H9 (cell line): Measurements from ENCODE around the gene SLCO3A1. TPM values are rescaled to one million over a fixed set of nuclear protein-coding genes. Genes with fewer than 3 reads are reported as not detected.

ENCODE experiments used
- DNase-seq: peaks from one replicate; pipeline ENCODE4 v3.0.0-alpha.2; 2017
- H2AFZ ChIP-seq: one replicate; pipeline ENCODE4 v1.6.1; 2013; ENCODE audit warnings: mild to moderate bottlenecking, low read length, control low read depth, moderate library complexity
- H2AK5ac ChIP-seq: 2 replicates; pipeline ENCODE4 v1.6.1; 2013; ENCODE audit warnings: low read length, control low read depth, mixed read lengths; ENCODE audit not compliant: insufficient read length
- H2BK120ac ChIP-seq: one replicate; pipeline ENCODE4 v1.6.1; 2013; ENCODE audit warnings: low read depth, mild to moderate bottlenecking, low read length, control low read depth, inconsistent platforms; ENCODE audit not compliant: poor library complexity, severe bottlenecking
- H2BK12ac ChIP-seq: 2 replicates; pipeline ENCODE4 v1.6.1; 2013; ENCODE audit warnings: low read length, control low read depth, mixed read lengths, low read depth; ENCODE audit not compliant: insufficient read length
- H2BK15ac ChIP-seq: 2 replicates; pipeline ENCODE4 v1.6.1; 2013; ENCODE audit warnings: low read depth, low read length, control low read depth
- H2BK20ac ChIP-seq: one replicate; pipeline ENCODE4 v1.6.1; 2013; ENCODE audit warnings: low read depth, mild to moderate bottlenecking, low read length, control low read depth, inconsistent platforms; ENCODE audit not compliant: poor library complexity, severe bottlenecking
- H2BK5ac ChIP-seq: 2 replicates; pipeline ENCODE4 v1.6.1; 2013; ENCODE audit warnings: low read length, control low read depth, mixed read lengths; ENCODE audit not compliant: insufficient read length
- H3K14ac ChIP-seq: 2 replicates; pipeline ENCODE4 v1.6.1; 2013; ENCODE audit warnings: low read length, control low read depth; ENCODE audit not compliant: insufficient read depth
- H3K18ac ChIP-seq: 2 replicates; pipeline ENCODE4 v1.6.1; 2013; ENCODE audit warnings: low read depth, mild to moderate bottlenecking, mixed read lengths, low read length, control low read depth; ENCODE audit not compliant: insufficient read length
- H3K23ac ChIP-seq: 2 replicates; pipeline ENCODE4 v1.6.1; 2013; ENCODE audit warnings: low read length, control low read depth, mixed read lengths, low read depth; ENCODE audit not compliant: insufficient read length
- H3K23me2 ChIP-seq: 2 replicates; pipeline ENCODE4 v1.6.1; 2013; ENCODE audit warnings: low read depth, mild to moderate bottlenecking, mixed read lengths, low read length, control low read depth; ENCODE audit not compliant: insufficient read length, poor library complexity, severe bottlenecking
- H3K27ac ChIP-seq: 2 replicates; pipeline ENCODE4 v1.5.1; 2013; ENCODE audit warnings: low read length, control low read depth, mixed read lengths, low read depth; ENCODE audit not compliant: insufficient read length
- H3K27me3 ChIP-seq: 2 replicates; pipeline ENCODE4 v1.6.1; 2013; ENCODE audit warnings: low read length, control low read depth, inconsistent platforms; ENCODE audit not compliant: insufficient read depth
- H3K4ac ChIP-seq: 2 replicates; pipeline ENCODE4 v1.6.1; 2013; ENCODE audit warnings: low read depth, mild to moderate bottlenecking, control low read depth, inconsistent platforms, low read length, moderate library complexity
- H3K4me1 ChIP-seq: 2 replicates; pipeline ENCODE4 v1.6.1; 2013; ENCODE audit warnings: low read length, control low read depth, inconsistent platforms; ENCODE audit not compliant: insufficient read depth
- H3K4me2 ChIP-seq: 2 replicates; pipeline ENCODE4 v1.6.1; 2013; ENCODE audit warnings: low read length, control low read depth, mixed read lengths; ENCODE audit not compliant: insufficient read length, insufficient read depth
- H3K56ac ChIP-seq: 2 replicates; pipeline ENCODE4 v1.6.1; 2013; ENCODE audit warnings: low read depth, mild to moderate bottlenecking, mixed read lengths, low read length, control low read depth; ENCODE audit not compliant: insufficient read length
- H3K79me1 ChIP-seq: 2 replicates; pipeline ENCODE4 v1.6.1; 2013; ENCODE audit warnings: low read depth, mild to moderate bottlenecking, moderate library complexity, low read length, control low read depth, inconsistent platforms; ENCODE audit not compliant: insufficient read depth, poor library complexity, severe bottlenecking
- H3K79me2 ChIP-seq: 2 replicates; pipeline ENCODE4 v1.6.1; 2013; ENCODE audit warnings: low read length, control low read depth, inconsistent platforms; ENCODE audit not compliant: insufficient read depth
- H3K9ac ChIP-seq: 2 replicates; pipeline ENCODE4 v1.6.1; 2013; ENCODE audit warnings: low read length, control low read depth, mixed read lengths; ENCODE audit not compliant: insufficient read length; ENCODE audit errors: extremely low read depth
- H3K9me3 ChIP-seq: one replicate; pipeline ENCODE4 v1.6.1; 2013; ENCODE audit warnings: low read depth, low read length, inconsistent platforms; ENCODE audit not compliant: control insufficient read depth
- H3T11ph ChIP-seq: one replicate; pipeline ENCODE4 v1.6.1; 2013; ENCODE audit warnings: mild to moderate bottlenecking, low read length, control low read depth, inconsistent platforms
- H4K20me1 ChIP-seq: one replicate; pipeline ENCODE4 v1.6.1; 2013; ENCODE audit not compliant: control insufficient read depth, insufficient read length, insufficient read depth
- H4K5ac ChIP-seq: 2 replicates; pipeline ENCODE4 v1.6.1; 2013; ENCODE audit warnings: low read depth, mild to moderate bottlenecking, mixed read lengths, low read length, control low read depth; ENCODE audit not compliant: insufficient read length
- H4K8ac ChIP-seq: replicated peaks from 2 replicates; pipeline ENCODE4 v1.6.1; 2013; ENCODE audit warnings: low read length, control low read depth, mixed read lengths, low read depth; ENCODE audit not compliant: insufficient read length
- H4K91ac ChIP-seq: 2 replicates; pipeline ENCODE4 v1.6.1; 2013; ENCODE audit warnings: low read depth, mild to moderate bottlenecking, moderate library complexity, mixed read lengths, low read length, control low read depth; ENCODE audit not compliant: insufficient read length
- H3K27ac Mint-ChIP-seq, 3 experiments: 2 replicates in 2 of 3; 3 replicates in 1 of 3; pipeline ENCODE4 v1.8.0; 2020 to 2021; ENCODE audit warnings: mixed read lengths in 3 of 3, mild to moderate bottlenecking in 1 of 3, moderate library complexity in 1 of 3
- H3K27me3 Mint-ChIP-seq: 2 replicates; pipeline ENCODE4 v1.8.0; 2021; ENCODE audit warnings: low read depth, mild to moderate bottlenecking, moderate library complexity, mixed read lengths
- H3K36me3 Mint-ChIP-seq, 3 experiments: 2 replicates in 2 of 3; 3 replicates in 1 of 3; pipeline ENCODE4 v1.8.0; 2020 to 2021; ENCODE audit warnings: low read depth in 3 of 3, mixed read lengths in 3 of 3; ENCODE audit not compliant: insufficient read depth in 1 of 3
- H3K4me1 Mint-ChIP-seq, 2 experiments: 2 replicates each; pipeline ENCODE4 v1.8.0; 2020; ENCODE audit warnings: mixed read lengths in 2 of 2
- H3K4me3 Mint-ChIP-seq, 2 experiments: 2 replicates in 1 of 2; 3 replicates in 1 of 2; pipeline ENCODE4 v1.8.0; 2020 to 2021; ENCODE audit warnings: mild to moderate bottlenecking in 2 of 2, mixed read lengths in 2 of 2, moderate library complexity in 1 of 2
- H3K9me3 Mint-ChIP-seq, 2 experiments: 2 replicates in 1 of 2; 3 replicates in 1 of 2; pipeline ENCODE4 v1.8.0; 2020; ENCODE audit warnings: mild to moderate bottlenecking in 2 of 2, mixed read lengths in 2 of 2, moderate library complexity in 1 of 2
- WGBS: extraction: QIAGEN DNeasy Blood & Tissue Kit; methylation state at CpG from one replicate; pipeline ENCODE4 v1.1.7; 2013; ENCODE audit warnings: missing lambda C conversion rate, low lambda C conversion rate, mixed read lengths; ENCODE audit not compliant: insufficient read length; ENCODE audit errors: extremely low coverage; 5-methylcytosine and 5-hydroxymethylcytosine counted together
- total RNA-seq: library from RNA; stranded (reverse); gene quantifications from 2 replicates; pipeline ENCODE4 v1.2.1, GENCODE V29; 2021
- TF ChIP-seq, protein P1 (sequence below): fragments of 200-600 bp; sonication (generic); conservative IDR thresholded peaks from 3 replicates; pipeline ENCODE4 v1.8.0; 2021; ENCODE audit warnings: antibody characterized with exemption, mild to moderate bottlenecking

SLCO3A1 gene
- total RNA-seq, 1 experiment from 2014 or later: 9.4 TPM

DNA sequence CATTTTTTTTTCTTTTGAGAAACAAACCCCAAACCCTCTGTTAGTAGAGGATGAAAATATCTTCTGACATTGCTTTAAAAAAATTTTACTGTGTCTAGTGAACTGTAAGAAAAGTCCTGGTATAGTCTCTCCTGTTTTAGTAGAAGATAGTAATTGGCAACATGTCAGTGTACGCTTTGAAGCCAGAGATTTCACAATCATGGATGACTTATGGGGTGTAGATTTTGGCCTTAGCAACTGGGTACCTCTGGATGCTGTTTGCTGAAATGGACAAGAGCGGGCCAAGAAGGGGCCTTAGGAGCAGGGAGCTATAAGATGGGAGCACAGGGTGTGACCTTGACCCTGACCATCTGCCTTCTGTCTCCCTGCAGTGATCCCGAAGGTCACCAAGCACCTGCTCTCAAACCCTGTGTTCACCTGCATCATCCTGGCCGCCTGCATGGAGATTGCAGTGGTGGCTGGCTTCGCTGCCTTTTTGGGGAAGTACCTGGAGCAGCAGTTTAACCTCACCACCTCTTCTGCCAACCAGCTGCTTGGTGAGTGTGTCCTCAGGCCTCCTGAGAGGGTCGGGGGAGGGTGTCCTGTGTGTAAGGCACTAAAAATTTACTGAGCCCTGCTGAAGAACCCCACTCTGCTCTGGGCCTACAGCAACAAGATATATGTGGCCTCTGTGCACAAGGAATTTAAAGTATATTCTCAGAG is 266.7 kb downstream of the SLCO3A1 start:
- Histone ChIP-seq H4K20me1 (no peaks in the 10 kb centered on the region), H2BK15ac (no peak overlapping the region), H3K23ac (no peak overlapping the region), H2BK5ac (no peak overlapping the region), H2BK20ac (no peak overlapping the region), H3K79me2 (no peaks in the 10 kb centered on the region), H4K91ac (no peak overlapping the region), H3K9ac (no peak overlapping the region), H3K23me2 (no peaks in the 10 kb centered on the region), H3K79me1 (no peaks in the 10 kb centered on the region), H3K14ac (no peak overlapping the region; the same call in 1 of the 2 replicates), H3K18ac (no peak overlapping the region), H2BK120ac (no peak overlapping the region), H2AK5ac (peak overlapping the region; percentile 4), H4K8ac (no peak overlapping the region), H3K27me3 (no peaks in the 10 kb centered on the region), H2BK12ac (no peak overlapping the region), H3K4me1 (peaks cover 14% of the 10 kb centered on the region), H2AFZ (no peak overlapping the region), H3K27ac (no peak overlapping the region), H3T11ph (no peak overlapping the region), H3K4ac (no peak overlapping the region), H3K9me3 (no peaks in the 10 kb centered on the region), H3K56ac (no peak overlapping the region), H4K5ac (no peak overlapping the region), H3K4me2 (no peak overlapping the region)
- TF ChIP-seq, protein P1, sequence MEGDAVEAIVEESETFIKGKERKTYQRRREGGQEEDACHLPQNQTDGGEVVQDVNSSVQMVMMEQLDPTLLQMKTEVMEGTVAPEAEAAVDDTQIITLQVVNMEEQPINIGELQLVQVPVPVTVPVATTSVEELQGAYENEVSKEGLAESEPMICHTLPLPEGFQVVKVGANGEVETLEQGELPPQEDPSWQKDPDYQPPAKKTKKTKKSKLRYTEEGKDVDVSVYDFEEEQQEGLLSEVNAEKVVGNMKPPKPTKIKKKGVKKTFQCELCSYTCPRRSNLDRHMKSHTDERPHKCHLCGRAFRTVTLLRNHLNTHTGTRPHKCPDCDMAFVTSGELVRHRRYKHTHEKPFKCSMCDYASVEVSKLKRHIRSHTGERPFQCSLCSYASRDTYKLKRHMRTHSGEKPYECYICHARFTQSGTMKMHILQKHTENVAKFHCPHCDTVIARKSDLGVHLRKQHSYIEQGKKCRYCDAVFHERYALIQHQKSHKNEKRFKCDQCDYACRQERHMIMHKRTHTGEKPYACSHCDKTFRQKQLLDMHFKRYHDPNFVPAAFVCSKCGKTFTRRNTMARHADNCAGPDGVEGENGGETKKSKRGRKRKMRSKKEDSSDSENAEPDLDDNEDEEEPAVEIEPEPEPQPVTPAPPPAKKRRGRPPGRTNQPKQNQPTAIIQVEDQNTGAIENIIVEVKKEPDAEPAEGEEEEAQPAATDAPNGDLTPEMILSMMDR: no peak
- Mint-ChIP-seq H3K4me3 (no peak overlapping the region), H3K27me3 (no peaks in the 10 kb centered on the region; the same call in 1 of the 2 replicates), H3K27ac (no peak overlapping the region), H3K4me1 (peaks cover 67 to 71% of the 10 kb centered on the region in 2 experiments), H3K9me3 (peaks cover 7 to 16% of the 10 kb centered on the region in 2 experiments; a peak in 4 of 5 replicates), H3K36me3 (peaks cover 22 to 24% (median 23%) of the 10 kb centered on the region in 3 experiments)
- no CpG with 5 or more reads among the region's 6 CpGs for WGBS
- no peak for DNase-seq
